SH-SY5Y (cell line): ENCODE results near the gene PRR14.

Source experiments
- GATA2 ChIP-seq: IDR thresholded peaks from 2 replicates; pipeline ENCODE4 v1.6.1; 2011; ENCODE audit warnings: mild to moderate bottlenecking, low read depth, low read length
- GATA3 ChIP-seq: IDR thresholded peaks from 2 replicates; pipeline ENCODE4 v1.6.1; 2011; ENCODE audit warnings: low read depth, mild to moderate bottlenecking, low read length, moderate library complexity

The PRR14 gene

DNA sequence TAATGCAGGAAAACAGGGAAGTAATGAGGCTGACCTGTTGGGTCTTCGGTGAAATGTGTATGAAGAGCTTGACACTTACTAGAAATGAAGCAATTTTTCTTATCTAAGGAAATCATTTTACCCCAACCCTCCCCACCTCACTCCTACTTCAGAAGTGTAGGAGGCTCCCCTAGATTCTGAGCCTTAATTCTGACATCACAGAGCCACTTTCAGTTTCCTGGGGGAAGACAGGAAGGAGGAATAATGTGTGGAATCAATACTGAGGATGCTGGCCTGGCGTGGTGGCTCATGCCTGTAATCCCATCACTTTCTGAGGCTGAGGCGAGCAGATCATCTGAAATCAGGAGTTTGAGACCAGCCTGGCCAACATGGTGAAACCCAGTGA is 27.8 kb downstream of the PRR14 start:
- no peak for TF ChIP-seq GATA3
- TF ChIP-seq GATA2: no peak

DNA sequence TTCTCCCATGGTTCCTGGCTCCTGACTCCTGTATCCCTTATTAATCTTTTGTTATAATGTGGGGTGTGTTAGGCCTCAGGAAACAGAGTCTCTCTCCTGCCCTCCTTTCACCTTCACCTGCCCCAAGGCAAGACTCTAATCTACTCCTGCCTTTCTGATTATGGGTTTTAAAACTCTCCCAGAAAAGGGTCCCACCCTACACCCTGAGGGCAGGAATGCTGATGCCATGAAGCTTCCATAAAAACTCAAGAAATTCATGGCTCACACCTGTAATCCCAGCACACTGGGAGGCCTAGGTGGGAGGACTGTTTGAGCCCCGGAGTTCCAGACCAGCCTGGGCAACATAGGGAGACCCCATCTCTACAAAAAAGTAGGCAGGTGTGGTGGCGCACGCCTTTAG is 29.6 kb downstream of the PRR14 start:
- TF ChIP-seq GATA3 (no peak), GATA2 (no peak)

DNA sequence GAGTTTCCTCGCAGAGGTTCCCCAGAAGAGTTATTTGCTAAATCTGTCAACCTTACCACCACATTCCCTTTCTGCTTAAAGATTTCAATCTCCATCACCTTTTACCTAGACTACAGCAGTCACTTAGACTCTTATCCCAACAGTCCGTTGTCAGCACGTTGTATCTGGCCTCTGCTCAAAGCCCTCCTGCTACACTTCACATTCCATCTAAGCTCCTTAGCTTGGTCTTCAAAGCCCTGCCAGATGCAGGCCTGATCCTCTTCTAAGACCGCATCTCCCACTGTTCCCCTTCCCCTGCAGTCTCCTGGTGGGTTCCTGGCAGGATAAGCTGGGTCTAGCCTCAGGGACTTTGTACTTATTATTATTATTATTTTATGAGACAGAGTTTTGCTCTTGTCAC is 37.9 kb downstream of the PRR14 start:
- TF ChIP-seq GATA3: no peak
- no peak for TF ChIP-seq GATA2

DNA sequence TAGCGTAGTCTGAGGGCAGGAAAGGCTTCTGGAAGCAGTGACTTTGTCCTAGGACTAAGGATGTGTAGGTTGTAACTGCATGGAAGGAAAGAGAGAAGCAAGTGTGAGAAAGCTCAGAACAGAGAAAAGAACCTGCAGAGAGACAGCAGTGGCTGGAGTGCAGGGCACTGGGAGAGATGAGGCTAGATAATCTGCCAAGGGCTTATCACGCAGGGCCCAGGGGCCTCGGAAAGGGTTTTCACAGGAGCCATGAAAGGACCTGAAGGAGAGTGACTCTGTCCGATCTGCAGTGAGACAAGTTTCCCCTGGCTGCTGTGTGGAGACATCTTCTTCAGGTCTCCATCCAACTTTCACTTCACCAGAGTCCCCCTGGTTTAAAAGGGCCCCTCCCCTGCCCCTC is 41.1 kb downstream of the PRR14 start:
- TF ChIP-seq GATA2: no peak
- TF ChIP-seq GATA3: no peak

DNA sequence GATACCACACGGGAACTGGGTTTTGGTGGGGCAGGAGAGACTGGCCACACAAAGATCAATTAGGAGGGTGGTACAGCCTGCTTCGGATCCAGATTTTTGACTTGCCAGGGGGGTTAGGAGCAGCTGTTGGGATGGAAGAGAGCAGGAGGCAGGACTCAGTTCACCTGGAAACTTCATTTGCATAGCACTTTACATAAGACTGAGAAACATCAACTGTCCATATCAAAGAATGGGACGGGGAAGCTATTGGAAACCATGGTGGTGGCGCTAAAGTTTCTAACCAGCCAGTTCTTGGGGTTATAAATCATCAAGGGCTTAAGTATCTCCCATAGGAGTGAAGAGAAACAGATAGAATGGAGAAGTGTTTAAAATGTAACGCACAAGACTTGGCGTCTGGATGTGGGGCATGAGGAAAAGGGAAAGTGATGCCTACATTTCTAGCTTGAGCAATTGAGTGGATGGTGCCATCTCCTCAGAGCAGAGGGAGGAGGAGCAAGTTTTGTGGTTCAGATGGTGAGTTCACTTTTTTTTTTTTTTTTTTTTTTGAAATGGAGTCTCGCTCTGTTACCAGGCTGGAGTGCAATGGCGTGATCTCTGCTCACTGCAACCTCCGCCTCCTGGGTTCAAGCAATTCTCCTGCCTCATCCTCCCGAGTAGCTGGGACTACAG is 41.8 kb downstream of the PRR14 start:
- TF ChIP-seq GATA2 (no peak), GATA3 (no peak)

DNA sequence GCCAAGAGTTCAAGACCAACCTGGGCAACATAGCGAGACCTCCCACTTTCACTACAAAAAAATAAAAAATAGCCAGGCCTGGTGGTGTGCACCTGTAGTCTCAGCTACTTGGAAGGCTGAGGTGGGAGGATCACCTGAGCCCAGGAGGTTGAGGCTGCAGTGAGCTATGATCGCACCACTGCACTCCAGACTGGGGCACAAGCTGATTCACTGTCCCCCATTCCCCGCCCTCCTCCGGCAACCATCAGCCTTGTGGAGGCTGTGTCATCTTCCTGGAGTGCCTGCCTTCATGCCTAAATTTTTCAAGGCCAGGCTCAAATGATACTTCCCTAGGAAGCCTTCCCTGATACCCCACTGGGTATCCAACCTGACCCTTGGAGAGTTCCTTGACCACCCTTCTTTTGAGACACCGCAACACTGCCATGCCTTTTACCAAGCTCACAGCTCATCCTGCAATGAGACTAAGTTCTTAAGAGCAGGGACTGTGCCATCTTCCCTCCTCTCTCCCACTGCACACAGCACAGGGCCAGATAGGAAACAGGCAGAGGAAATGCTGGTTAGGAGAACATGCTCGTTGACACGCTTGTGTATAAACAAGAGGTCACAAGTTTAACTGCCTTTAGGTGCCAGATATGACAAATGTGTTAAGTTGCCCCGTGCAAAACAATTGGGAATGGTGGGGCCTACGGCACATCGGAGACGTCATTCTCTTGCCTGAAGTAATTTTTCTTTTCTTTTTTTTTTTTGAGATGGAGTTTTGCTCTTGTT is 44.4 kb downstream of the PRR14 start:
- TF ChIP-seq GATA2 (no peak), GATA3 (no peak)

DNA sequence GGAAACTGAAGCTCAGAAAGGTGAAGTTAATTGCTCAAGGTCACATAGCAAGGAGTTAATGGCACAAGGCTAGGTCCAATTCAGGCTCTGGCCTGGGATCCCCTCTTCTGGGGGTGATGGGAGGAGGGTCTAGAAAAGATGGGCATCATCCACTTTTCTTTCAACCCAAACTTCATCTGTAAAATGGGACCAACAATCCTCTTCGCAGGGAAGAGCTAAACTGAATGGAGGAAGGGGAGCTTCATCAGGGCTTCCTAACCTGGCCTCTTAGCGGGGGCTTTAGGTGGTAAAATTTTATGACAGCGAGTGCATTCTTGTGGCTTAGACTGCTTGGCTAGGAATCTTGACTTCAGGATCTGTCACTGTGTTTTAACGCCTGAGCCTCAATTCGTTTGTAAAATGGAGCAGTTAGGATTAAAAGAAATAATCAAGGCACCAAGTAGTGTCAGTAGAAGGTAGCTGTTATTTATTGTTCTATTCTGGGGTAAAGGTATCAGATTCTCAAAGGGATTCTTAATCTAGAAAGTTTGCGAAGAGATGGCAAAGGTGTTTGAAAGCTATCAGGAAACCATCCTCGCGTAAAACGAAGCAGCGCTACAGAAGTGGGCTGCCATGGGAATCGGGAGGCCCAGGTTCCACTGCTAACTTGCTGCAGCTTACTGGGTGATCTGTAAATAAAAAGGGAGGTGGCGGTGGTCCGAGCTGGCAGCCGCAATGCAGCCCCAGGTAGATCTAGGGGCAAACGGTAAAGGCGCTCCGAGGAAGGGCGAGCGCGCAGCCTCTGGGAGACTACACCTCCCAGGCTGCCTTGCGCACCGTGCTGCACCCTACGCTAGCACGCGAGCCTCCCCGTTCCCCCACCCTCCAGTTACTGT is 46.7 kb downstream of the PRR14 start:
- TF ChIP-seq GATA2: no peak
- no peak for TF ChIP-seq GATA3

DNA sequence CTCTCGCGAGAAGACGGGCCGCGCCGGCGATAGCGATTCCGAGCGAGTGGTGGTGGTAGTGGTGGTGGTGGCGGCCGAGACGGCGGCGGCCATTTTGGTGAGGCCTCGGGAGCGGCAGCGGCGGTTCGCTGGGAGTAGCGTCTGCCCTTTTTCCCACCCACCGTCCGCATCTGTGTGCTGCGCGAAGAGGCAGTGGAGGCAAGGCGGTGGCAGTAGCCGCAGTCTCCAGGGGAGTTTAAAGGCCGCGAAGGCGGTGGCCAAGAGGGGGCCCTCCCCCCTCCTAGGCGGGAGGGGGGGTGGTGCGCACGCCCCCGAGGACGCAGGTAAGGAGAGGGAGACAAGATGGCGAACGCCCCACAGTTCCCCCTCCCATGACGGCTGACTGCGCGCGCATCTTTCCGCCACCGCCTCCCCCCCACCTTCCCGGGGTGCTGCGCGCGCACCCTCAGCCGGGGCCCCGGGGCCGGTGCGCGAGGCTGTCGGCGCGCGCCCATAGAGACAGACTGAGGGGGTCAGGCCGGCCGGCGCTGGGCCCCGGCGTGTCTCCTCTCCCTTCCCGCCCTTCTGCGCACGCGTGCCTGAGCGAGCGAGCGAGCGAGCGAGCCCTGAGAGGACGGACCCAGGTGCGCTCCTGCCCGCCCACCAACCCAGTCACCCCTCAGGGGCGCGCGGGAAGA is 47.5 kb downstream of the PRR14 start:
- TF ChIP-seq GATA2 (no peak), GATA3 (no peak)

DNA sequence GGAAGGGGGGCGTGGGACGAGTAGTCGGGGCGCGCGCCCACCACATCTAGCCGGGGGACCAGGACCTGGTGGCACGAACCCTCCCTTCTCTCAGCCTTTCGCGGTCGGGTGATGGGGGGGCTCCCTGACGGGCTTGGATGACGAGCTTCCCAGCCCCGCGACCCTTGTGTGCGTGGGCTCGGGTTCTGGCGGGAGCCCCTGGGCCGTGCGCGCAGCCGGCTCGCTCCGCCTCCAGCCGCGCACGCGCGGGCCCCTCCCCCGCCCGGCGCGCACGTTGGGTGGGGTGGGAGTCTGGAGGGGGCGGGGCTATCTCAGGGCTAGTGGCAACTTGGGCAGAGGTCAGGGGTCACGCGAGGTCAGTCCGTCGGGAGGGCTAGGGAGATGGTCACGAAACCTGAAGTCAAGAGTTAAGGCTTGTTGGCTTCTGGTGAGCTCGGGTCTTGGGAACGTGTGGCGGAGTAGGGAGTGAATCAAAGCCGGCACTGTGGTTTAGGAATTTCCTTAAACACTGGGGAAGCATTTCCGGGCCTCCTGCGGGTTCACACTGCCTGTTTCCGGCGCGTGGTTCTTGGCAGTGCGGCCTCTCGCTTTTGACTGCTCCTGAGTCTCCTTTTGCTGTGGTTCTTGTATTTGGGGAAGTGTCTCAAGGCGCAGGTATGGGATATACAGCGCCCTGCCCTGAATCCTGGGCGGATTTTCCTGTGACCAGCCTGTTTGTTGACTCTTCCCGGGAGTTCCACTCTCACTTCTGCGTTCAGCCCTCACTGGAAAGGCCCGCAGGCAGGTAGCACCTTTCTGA is 48.3 kb downstream of the PRR14 start, which contains the start of gene SRCAP:
Gene SRCAP (plus strand): TSS at position 356 of the 799 bp plus-strand sequence. CDS start 1,654 bp downstream, outside the sequence.
- TF ChIP-seq GATA3 (no peak), GATA2 (no peak)

DNA sequence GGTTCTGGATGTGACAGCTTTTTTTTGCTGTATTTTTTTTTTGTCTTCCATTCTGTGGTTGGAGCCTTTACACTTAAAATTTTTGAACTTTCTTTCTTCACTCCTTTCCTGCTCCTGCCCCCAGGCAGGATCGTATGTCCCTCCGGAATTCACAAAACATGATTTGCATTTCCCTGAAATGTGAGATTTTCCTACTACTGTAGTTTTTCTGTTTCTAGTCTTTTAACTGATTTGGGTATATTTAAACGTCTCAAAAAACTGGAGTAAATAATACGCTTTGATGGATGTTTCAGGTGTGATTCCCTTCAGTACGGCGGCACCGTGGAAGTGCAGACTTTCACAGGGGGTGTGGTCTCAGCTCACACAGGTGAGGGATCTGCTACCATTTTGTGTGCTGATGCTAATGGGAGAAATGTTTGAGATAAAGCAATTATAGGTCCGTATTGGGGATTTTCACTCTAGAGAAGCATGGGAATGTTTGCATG is 48.9 kb downstream of the PRR14 start:
- TF ChIP-seq GATA3 (no peak), GATA2 (no peak)

DNA sequence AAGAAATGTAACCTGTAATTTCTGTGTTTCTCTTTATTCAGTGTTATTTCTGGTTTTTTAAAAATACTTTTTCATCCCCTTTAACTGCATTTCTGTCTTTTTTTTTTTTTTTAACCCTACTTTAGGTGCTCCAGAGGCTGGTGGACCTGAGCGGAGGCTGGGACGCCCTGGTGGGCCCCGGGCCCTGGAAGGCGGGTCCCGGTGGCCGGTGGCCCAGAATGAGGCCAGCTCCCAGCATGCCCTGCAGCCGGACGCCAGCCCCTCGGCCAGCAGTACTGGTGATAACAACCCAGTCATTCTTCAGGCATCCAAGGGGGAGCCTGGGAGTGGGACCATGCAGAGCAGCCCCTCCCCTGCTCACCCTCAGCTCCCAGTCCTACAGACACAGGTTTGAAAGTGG is 49.7 kb downstream of the PRR14 start:
- no peak for TF ChIP-seq GATA2
- TF ChIP-seq GATA3: no peak

DNA sequence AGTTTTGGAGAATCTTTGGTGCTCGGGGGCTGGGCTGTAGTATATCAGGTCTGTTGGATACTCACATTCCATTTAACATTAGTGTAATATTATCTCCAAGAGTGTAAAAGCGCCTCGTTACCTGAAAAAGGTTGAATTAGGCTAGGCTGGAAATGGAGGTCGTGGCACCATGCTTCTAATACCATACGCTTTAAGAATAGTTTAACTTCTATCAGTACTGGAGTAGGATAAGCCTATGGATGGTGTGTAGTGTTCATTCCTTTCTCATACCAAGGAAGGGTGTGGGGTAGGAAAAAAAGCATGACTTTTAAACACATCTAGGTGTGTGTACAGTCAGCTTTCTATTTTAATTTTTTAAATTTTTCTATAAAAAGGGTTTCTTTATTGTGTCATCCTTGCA is 50.2 kb downstream of the PRR14 start:
- no peak for TF ChIP-seq GATA3
- TF ChIP-seq GATA2: no peak

DNA sequence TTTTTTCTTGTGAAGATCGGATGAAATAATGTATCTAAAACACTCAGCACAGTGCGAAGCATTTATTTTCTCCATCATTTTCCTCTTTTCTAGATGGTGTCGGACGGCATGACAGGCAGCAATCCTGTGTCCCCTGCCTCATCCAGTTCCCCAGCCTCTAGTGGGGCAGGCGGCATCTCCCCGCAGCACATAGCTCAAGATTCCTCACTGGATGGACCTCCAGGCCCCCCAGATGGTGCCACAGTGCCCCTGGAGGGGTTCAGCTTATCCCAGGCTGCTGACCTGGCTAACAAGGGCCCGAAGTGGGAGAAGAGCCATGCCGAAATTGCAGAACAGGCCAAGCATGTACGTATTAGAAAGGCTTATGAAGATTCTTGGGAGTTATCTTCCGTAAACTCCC is 53.2 kb downstream of the PRR14 start:
- no peak for TF ChIP-seq GATA3
